HCT116 (cell line): ENCODE data around the gene TRPM8.

Source experiments
- CTCF ChIP-seq, 3 experiments: fragments of 200-600 bp in 1 of 3; sonication (generic) in 1 of 3; IDR thresholded peaks in 2 of 3; conservative IDR thresholded peaks in 1 of 3; 2 replicates each; pipeline ENCODE4 v1.5.1; 2012 to 2017; ENCODE audit warnings: low read depth in 2 of 3, low read length in 2 of 3, antibody characterized with exemption in 1 of 3, borderline replicate concordance in 1 of 3, control low read depth in 1 of 3, mild to moderate bottlenecking in 1 of 3, mixed read lengths in 1 of 3, mixed run types in 1 of 3, moderate library complexity in 1 of 3; ENCODE audit not compliant: insufficient read depth in 1 of 3
- ELF1 ChIP-seq: IDR thresholded peaks from 2 replicates; pipeline ENCODE4 v1.6.1; 2012; ENCODE audit warnings: low read depth, borderline replicate concordance
- EZH2 ChIP-seq: fragments of 200-600 bp; sonication (generic); IDR thresholded peaks from 2 replicates; pipeline ENCODE4 v1.6.1; 2017; ENCODE audit warnings: antibody characterized with exemption, mixed run types
- POLR2A ChIP-seq: IDR thresholded peaks from 2 replicates; pipeline ENCODE4 v1.7.0; 2011; ENCODE audit warnings: borderline replicate concordance; ENCODE audit not compliant: insufficient read depth, insufficient read length; ENCODE audit errors: extremely low read depth
- POLR2AphosphoS5 ChIP-seq: IDR thresholded peaks from 2 replicates; pipeline ENCODE4 v1.6.1; 2011; ENCODE audit warnings: mild to moderate bottlenecking, low read depth, low read length, moderate library complexity

- TF ChIP-seq POLR2A, result no peak
- no peak for TF ChIP-seq CTCF (IDR thresholded peaks at IDR 0.05 in 2 of 3, conservative IDR thresholded peaks at IDR 0.05 in 1 of 3; ENCODE audit: borderline replicate concordance in 1 of 3, insufficient read depth in 1 of 3, low read depth in 2 of 3, low read length in 2 of 3)
- TF ChIP-seq POLR2AphosphoS5, result no peak
- TF ChIP-seq ELF1, result no peak
- no peak for TF ChIP-seq EZH2
These were observed 82.0 kb downstream of the TRPM8 start for GRCh38 chr2:233999182-233999581.
